D721Med (cell line): ENCODE data around the gene CCDC148.

Experiments used
- DNase-seq: peaks from one replicate; pipeline ENCODE4 v3.0.0; 2011; ENCODE audit warnings: low spot score; ENCODE audit not compliant: insufficient read length
- FAIRE-seq: peaks from 2 replicates; lab custom pipeline; 2011; peaks lifted over from hg19 to GRCh38; lab: Jason Lieb, UNC
- TF ChIP-seq, protein P1 (sequence below): IDR thresholded peaks from 2 replicates; pipeline ENCODE4 v1.5.1; 2012; ENCODE audit warnings: mild to moderate bottlenecking, control low read depth; ENCODE audit not compliant: insufficient read depth; ENCODE audit errors: missing control alignments

Gene CCDC148

DNA sequence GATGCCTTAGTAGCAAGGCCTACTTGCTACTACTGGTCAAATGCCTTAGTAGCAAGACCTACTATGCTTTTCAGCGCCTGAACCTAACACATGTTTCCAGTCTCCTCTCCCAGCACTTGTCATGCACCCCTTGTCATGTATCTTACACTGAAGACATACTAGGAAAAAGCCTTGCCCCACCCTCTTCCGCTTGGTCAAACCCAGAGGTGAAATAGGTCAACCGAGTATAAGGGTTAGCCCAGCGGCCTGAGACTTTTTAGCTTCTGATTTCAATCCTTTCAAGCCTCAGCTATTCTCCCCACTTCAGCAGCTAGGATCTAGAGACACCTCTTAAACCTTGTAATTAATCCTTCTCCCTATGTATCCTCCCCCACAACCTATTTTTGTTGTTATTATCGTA is 281.6 kb downstream of the CCDC148 start:
- FAIRE-seq = no peak
- TF ChIP-seq, protein P1, sequence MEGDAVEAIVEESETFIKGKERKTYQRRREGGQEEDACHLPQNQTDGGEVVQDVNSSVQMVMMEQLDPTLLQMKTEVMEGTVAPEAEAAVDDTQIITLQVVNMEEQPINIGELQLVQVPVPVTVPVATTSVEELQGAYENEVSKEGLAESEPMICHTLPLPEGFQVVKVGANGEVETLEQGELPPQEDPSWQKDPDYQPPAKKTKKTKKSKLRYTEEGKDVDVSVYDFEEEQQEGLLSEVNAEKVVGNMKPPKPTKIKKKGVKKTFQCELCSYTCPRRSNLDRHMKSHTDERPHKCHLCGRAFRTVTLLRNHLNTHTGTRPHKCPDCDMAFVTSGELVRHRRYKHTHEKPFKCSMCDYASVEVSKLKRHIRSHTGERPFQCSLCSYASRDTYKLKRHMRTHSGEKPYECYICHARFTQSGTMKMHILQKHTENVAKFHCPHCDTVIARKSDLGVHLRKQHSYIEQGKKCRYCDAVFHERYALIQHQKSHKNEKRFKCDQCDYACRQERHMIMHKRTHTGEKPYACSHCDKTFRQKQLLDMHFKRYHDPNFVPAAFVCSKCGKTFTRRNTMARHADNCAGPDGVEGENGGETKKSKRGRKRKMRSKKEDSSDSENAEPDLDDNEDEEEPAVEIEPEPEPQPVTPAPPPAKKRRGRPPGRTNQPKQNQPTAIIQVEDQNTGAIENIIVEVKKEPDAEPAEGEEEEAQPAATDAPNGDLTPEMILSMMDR = no peak

DNA sequence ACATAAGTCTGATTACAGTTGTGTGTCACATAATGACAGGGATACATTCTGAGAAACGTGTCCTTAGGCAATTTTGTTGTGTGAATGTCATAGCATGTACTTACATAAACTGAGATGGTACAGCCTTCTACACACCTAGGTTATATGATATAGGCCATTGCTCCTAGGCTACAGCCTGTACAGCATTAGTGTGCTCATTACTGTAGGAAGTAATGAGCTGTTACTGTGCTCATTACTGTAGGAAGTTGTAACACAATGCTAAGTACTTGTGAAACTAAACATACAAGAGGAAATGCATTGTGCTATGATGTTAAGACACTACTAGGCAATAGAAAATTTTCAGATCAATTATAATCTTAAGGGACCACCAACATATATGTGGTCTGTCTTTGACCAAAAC is 282.1 kb downstream of the CCDC148 start:
- TF ChIP-seq, protein P1 = no peak
- DNase-seq = no peak
- FAIRE-seq = no peak

More for the DNA sequence above, 281.6 kb downstream of the CCDC148 start:
- no peak for DNase-seq

DNA sequence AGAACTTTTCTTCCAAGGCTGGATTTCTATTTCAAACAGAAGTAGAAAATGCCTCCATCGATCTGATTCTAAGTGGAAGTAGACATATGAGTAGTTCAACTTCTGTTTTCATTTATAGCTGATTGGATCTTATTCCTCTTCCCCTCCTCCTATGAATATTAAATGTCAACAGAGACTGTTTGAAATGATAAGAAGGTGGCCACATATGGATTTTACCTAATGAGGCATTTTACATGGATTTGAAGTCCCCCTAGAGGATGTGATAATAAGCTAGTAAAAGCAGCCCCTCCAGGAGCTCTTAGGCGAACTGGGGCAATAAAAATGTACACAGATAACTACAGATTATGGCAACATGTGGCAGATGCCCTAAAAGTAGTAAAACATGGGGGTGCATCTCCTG is 283.8 kb downstream of the CCDC148 start:
- TF ChIP-seq, protein P1 = no peak
- FAIRE-seq = no peak
- no peak for DNase-seq

DNA sequence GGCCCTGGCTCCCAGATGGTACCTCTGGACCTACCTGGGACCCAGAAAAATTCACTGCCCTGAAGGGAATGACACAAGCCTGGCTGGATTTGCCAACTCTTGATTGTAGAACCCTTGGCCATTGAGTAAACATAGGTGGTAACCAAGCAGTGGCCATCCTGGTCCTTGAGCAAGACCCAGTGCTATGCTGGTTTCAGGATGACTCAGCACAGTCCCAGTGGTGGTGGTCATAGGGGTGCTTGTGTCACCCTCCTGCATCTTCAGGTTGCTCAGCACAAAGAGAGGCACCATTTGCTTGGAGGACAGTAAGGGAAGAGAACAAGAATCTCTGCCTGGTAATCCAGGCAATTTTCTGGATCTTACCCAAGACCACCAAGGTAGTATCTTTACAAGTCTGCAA is 302.0 kb downstream of the CCDC148 start:
- no peak for FAIRE-seq
- TF ChIP-seq, protein P1 = no peak
- DNase-seq = no peak

DNA sequence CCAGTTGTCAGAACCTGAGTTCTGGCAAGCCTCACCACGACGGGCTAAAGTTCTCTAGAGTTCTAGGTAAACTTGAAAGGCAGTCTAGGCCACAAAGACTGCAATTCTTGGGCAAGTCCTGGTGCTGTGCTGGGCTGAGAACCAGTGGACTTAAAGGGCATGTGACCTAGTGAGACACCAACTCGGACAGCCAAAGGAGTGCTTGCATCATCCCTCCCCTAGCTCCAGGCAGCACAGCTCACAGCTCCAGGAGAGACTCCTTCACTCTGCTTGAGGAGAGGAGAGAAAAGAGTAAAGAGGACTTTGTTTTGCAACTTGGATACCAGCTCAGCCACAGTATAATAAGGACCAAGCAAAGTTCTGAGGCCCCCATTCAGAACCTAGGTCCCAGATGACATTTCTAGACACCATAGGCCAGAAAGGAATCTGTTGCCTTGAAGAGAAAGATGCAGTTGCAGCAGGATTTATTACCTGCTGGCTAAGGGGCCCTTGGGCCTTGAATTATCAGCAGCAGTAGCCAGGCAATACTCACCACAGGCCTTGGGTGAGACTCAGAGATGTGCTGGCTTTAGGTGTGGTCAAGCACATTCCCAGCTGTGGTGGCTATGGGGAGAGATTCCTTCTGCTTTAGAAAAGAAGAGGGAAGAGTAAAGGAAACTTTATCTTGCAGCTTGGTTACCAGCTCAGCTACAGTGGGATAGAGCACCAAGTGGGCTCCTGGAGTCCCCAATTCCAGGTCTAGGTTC is 303.1 kb downstream of the CCDC148 start:
- DNase-seq (no peak), FAIRE-seq (no peak)
- TF ChIP-seq, protein P1 = no peak

DNA sequence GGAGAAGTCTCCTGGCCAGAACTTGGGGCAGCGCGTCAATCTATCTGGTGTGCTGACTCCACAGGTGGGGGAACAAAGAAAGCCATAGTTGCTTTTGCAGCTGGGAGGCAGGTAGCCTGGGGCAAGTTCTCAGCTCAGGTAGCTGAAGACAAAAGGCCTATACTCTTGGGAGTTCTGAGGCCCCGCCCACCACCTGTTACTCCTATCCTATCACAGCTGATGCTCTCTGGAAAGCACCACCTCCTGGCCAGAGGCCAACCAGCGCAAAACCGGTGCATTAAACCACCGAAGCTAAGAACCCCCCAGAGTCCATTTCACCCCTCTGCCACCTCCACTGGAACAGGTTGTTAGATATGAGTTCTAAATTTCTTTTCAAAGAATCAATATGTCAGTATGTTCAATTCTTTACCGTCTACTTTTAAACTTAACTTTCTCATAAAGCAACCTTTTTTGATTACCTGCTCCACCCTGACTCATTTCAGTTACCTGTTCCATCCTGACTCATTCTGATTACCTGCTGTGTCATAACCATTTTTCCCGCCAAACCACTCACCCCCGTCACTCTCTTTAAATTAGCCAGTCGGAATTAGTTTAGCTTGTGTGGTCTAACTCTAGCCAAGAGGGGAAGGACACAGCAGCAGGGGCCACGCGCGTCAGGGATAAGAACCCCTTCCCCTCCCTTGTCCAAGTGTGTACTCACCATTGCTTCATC is 311.5 kb downstream of the CCDC148 start:
- no peak for FAIRE-seq
- TF ChIP-seq, protein P1 = no peak
- DNase-seq = no peak

DNA sequence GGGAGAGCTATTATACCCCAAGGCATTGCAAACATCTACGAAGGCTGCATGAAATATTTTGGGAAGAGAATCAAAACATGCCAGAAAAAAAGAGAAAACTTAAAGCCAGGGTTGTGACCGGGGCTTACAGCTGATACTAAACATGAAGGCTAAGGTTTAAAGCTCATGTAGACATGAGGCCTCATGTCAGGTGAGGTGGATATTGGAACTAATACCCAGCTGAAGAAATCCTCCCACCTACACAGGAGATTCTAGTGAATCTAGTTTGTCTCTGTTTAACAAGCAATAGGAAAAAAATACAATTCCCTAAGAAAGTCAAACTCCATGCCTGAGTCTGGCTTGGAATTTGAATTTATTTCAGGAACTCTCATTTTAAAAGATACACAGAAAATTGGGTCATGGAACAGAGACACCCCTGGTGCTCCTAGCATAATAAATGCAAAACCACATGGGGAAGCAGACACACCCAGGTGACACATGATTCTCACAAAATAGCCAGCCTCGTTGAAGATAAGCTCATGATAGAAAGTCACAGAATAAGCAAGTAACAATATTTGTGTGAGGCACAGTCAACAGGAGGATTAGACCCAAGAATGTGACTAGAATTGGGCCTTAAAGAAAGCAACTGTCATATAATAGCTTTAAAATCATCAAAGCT is 312.7 kb downstream of the CCDC148 start:
- FAIRE-seq (no peak), DNase-seq (no peak)
- TF ChIP-seq, protein P1 = no peak
